Tibial artery (tissue), 4 donors: Measurements from ENCODE around the gene ARMC10.
A peak's percentile ranks its signal among the peaks of the same experiment; 100 is the strongest.
"Not testable (repeated sequence)": the region's sequence is repeated elsewhere in the genome, so short reads cannot be mapped to it uniquely, and the experiment has no call there.

Source experiments
- DNase-seq, 2 donors: peaks; one replicate each; pipeline ENCODE4 v3.0.0-alpha.2; 2019
- H3K27ac ChIP-seq, 2 donors: fragments of 200-600 bp; sonication (generic) in 1 of 2; 1 replicate in 1 of 2; 2 replicates in 1 of 2; pipeline ENCODE4 v1.5.1; 2018 to 2019; ENCODE audit warnings: mild to moderate bottlenecking in 1 of 2
- H3K27me3 ChIP-seq, 2 donors: fragments of 200-600 bp; sonication (generic) in 1 of 2; one replicate each; pipeline versions ENCODE4 v1.5.1 to v1.6.0; 2016 to 2019
- H3K36me3 ChIP-seq, 3 donors: fragments of 200-600 bp; sonication (generic) in 2 of 3; one replicate each; pipeline ENCODE4 v1.5.1; 2016 to 2019; ENCODE audit warnings: mild to moderate bottlenecking in 2 of 3
- H3K4me1 ChIP-seq, 4 donors: fragments of 200-600 bp; sonication (generic) in 2 of 4; 1 replicate in 3 of 4; 2 replicates in 1 of 4; pipeline ENCODE4 v1.5.1; 2016 to 2019
- H3K4me3 ChIP-seq, 2 donors: fragments of 200-600 bp; sonication (generic) in 1 of 2; 1 replicate in 1 of 2; 2 replicates in 1 of 2; pipeline ENCODE4 v1.5.1; 2018 to 2019; ENCODE audit warnings: mild to moderate bottlenecking in 2 of 2
- H3K9me3 ChIP-seq, 3 donors: fragments of 200-600 bp; sonication (generic) in 1 of 3; one replicate each; pipeline ENCODE4 v1.5.1; 2016 to 2019
- intact Hi-C: fragments of 100-400 bp; cut with DNase I; formaldehyde crosslinking; loops from one replicate; pipeline ENCODE4 v1.15.0; 2023; ENCODE audit warnings: low total_unique reads
- TF ChIP-seq, protein P1 (sequence below), 2 experiments: fragments of 200-600 bp in 1 of 2; fragments of 450-650 bp in 1 of 2; IDR thresholded peaks; one replicate each; pipeline ENCODE4 v1.5.1; 2017 to 2019; ENCODE audit warnings: antibody characterized with exemption in 2 of 2, mild to moderate bottlenecking in 1 of 2, moderate library complexity in 1 of 2

ARMC10 gene

DNA sequence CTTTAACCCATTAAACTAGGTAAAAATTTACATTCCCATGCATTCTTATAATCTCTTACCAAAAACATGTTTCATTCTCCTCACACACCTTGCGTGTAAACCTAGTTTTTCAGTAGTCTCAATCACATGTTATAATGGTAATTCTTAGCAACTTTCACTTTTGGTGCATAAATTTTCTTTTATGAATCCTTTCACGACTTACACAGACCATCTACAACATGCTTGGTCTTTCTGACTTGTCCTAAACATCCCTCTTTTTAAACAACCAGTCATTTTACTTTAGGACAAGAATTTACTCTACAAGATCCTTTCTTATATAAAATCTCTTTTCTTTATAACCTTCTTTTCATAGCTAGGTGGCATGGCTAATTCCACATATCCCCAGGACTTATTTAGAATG is 26.1 kb upstream of the ARMC10 start:
- intact Hi-C loops: no loop called here
- H3K9me3 ChIP-seq: peaks cover 0 to 1% (median 0%) of the 10 kb centered on the region in 3 donors

DNA sequence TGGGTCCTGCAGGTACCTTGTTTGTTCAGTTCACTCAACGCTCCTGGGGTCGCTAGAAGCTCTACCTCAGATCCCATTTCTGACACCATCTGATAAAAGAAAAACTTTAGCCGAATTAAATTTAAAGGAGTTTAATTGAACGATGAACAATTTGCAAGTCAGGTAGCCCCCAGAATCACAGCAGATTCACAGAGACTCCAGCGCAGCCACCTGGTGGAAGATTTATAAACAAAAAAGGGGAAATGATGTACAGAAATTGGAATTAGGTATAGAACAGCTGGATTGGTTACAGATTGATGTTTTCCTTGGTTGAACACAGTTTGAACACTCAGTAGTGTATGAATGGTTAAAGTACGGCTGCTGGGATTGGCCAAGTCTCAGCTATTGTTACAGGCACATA is 23.4 kb upstream of the ARMC10 start:
- Histone ChIP-seq H3K4me3 (no peak overlapping the region), H3K4me1 (no peaks in the 10 kb centered on the region), H3K27me3 (no peaks in the 10 kb centered on the region), H3K9me3 (no peaks in the 10 kb centered on the region), H3K36me3 (no peaks in the 10 kb centered on the region), H3K27ac (no peak overlapping the region)
- TF ChIP-seq, protein P1, sequence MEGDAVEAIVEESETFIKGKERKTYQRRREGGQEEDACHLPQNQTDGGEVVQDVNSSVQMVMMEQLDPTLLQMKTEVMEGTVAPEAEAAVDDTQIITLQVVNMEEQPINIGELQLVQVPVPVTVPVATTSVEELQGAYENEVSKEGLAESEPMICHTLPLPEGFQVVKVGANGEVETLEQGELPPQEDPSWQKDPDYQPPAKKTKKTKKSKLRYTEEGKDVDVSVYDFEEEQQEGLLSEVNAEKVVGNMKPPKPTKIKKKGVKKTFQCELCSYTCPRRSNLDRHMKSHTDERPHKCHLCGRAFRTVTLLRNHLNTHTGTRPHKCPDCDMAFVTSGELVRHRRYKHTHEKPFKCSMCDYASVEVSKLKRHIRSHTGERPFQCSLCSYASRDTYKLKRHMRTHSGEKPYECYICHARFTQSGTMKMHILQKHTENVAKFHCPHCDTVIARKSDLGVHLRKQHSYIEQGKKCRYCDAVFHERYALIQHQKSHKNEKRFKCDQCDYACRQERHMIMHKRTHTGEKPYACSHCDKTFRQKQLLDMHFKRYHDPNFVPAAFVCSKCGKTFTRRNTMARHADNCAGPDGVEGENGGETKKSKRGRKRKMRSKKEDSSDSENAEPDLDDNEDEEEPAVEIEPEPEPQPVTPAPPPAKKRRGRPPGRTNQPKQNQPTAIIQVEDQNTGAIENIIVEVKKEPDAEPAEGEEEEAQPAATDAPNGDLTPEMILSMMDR (IDR thresholded peaks at IDR 0.05): peak in 1 of 2 experiments; percentile 5
- intact Hi-C loops: loop anchor here (10.0 kb wide), 1 partner anchor 287 kb away; no protein-coding TSS in a partner anchor
- DNase-seq: no peak

More for the DNA sequence above, 26.1 kb upstream of the ARMC10 start:
- Histone ChIP-seq H3K4me1 (no peaks in the 10 kb centered on the region), H3K27me3 (no peaks in the 10 kb centered on the region), H3K36me3 (no peaks in the 10 kb centered on the region), H3K4me3 (no peak overlapping the region), H3K27ac (no peak overlapping the region)
- DNase-seq: no peak
- TF ChIP-seq, protein P1 (IDR thresholded peaks at IDR 0.05): no peak

DNA sequence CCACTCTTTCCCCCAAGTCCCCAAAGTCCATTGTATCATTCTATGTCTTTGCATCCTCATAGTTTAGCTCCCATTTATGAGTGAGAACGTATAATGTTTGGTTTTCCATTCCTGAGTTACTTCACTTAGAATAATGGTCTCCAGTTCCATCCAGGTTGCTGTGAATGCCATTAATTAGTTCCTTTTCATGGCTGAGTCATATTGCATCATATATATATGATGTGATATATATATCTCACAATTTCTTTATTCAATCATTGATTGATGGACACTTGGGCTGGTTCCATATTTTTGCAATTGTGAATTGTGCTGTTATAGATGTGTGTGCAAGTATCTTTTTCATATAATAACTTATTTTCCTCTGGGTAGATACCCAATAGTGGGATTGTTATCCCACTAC is 18.9 kb upstream of the ARMC10 start:
- H3K27ac ChIP-seq, H3K27me3 ChIP-seq, H3K9me3 ChIP-seq, DNase-seq, H3K36me3 ChIP-seq, H3K4me3 ChIP-seq, H3K4me1 ChIP-seq: not testable (repeated sequence)
- intact Hi-C loops: loop anchor here (10.0 kb wide), 1 partner anchor 291 kb away; no protein-coding TSS in a partner anchor

DNA sequence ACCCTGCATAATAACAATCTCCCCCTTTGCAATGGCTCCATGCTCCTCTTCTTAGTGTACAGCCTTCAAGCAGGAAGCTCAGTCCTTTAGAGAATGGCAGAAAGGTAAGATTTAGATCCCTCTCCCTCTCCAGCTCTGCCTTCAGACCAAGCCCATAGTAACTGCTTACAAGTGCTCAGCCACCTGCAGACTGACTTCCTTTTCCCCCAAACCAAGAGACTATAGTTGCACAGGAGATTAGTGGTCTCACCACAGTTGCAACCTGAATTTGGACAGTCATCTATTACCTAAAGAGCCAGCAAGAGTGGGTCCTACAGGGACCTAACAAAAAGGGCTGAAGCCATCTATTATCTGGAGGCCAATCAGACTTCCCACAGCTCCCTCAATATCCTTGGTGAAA is 16.8 kb upstream of the ARMC10 start:
- Histone ChIP-seq H3K27ac (no peak overlapping the region), H3K36me3 (no peaks in the 10 kb centered on the region), H3K27me3 (no peaks in the 10 kb centered on the region), H3K9me3 (no peaks in the 10 kb centered on the region), H3K4me3 (no peak overlapping the region), H3K4me1 (no peaks in the 10 kb centered on the region)
- intact Hi-C loops: loop anchor here (10.0 kb wide), 1 partner anchor 293 kb away; no protein-coding TSS in a partner anchor
- no peak for DNase-seq
- TF ChIP-seq, protein P1 (IDR thresholded peaks at IDR 0.05): no peak

DNA sequence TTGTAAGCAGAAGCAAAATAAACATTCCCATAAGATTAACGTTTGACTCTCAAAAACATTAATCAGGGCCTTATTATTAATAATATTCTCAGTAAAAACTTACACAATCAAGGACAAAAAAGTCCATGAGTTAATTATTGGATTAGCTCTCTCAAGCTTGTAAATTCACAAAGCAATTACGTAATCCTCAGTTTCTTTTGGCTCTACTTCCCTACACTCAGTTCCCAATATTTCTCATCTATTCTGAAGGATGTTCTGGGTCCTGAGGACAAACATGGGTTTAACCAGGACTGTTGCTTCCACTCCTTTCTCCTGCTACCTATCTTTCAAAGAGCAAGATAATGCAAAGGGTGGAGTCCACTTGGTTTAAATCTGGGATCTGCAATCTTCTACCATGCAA is 15.5 kb upstream of the ARMC10 start:
- Histone ChIP-seq H3K27ac (no peak overlapping the region), H3K4me3 (no peak overlapping the region), H3K4me1 (no peaks in the 10 kb centered on the region), H3K27me3 (no peaks in the 10 kb centered on the region), H3K36me3 (no peaks in the 10 kb centered on the region), H3K9me3 (no peaks in the 10 kb centered on the region)
- TF ChIP-seq, protein P1 (IDR thresholded peaks at IDR 0.05): no peak
- intact Hi-C loops: loop anchor here (10.0 kb wide), 1 partner anchor 295 kb away; no protein-coding TSS in a partner anchor
- DNase-seq: no peak

DNA sequence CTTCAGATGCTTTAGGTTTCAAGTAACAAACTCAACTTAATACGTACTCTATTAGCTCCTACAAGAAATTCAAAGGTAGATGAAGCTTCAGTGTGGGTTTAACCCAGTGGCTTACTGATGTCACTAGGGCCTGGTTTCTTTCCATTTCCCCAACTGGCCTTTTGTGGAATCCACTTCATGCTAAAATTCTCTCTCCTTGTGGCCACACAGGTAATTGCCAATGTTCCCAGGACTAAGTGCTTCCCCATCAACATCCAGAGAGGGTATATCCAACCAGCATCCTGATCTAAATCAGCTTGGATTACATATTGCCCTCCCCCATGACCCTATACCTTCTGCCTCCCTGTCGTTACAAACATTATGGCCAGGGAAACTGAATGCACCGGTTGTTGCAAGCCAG is 11.0 kb upstream of the ARMC10 start:
- Histone ChIP-seq H3K9me3 (no peaks in the 10 kb centered on the region), H3K27ac (no peak overlapping the region), H3K36me3 (no peaks in the 10 kb centered on the region), H3K4me3 (no peak overlapping the region), H3K4me1 (no peaks in the 10 kb centered on the region), H3K27me3 (no peaks in the 10 kb centered on the region)
- TF ChIP-seq, protein P1 (IDR thresholded peaks at IDR 0.05): no peak
- no peak for DNase-seq
- intact Hi-C loops: no loop called here
